HG03457 (cell line): ENCODE data around the gene GNG13.
"Not testable (repeated sequence)": the region's sequence is repeated elsewhere in the genome, so short reads cannot be mapped to it uniquely, and the experiment has no call there.

Experiments used
- ATAC-seq: cut with Tn5 transposase; IDR thresholded peaks from one replicate; pipeline ENCODE4 v1.9.1; 2021; ENCODE audit warnings: moderate number of reproducible peaks; ENCODE audit not compliant: unreplicated experiment

GNG13 gene, protein sequence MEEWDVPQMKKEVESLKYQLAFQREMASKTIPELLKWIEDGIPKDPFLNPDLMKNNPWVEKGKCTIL

DNA sequence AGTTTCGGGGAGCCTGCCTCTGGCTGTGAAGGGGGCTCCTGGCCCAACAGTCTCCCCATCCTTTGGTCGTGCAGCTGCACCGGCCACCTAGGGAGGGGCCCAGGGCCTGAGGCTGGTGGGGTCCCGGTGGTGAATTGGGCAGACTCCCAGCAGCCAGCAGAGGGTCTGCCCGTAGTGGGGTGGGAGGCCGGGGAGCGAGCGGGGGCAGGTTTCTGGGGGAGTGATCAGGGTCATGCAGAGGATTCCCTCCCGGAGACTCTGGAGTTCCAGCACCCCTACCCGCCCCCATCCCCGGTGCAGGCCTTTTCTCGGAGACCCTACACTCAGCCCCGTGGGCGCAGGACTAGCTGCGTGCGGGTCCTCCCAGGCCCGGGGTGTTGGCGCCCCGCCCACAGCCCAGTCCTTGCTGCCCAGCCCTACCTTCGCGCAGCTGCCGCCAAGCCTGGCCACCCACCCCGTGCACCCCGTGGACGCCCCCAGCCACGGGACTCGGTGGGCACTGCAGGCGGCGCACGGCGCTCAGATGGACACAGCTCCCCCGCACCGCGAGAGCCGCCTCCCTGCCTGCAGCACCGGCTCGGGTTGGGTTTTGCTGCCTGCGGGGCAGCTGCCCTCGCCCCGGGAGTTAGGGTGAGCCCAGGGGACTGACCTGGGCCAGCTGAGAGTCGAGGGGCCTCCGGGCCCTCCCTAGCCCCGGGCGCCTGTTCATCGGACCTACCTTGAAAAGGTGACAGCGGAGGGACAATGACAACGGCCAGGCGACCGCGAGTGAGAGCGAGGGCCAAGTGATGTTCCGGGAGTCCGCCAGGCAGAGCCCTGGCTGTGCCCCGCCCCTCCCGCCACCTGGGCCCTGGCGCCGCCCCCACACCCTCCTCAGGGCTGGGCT lies at the start of gene GNG13:
GNG13 (minus strand) TSS at position 787 of the 886 bp plus-strand sequence. CDS start 1,657 bp downstream, outside the sequence.
- no peak for ATAC-seq

DNA sequence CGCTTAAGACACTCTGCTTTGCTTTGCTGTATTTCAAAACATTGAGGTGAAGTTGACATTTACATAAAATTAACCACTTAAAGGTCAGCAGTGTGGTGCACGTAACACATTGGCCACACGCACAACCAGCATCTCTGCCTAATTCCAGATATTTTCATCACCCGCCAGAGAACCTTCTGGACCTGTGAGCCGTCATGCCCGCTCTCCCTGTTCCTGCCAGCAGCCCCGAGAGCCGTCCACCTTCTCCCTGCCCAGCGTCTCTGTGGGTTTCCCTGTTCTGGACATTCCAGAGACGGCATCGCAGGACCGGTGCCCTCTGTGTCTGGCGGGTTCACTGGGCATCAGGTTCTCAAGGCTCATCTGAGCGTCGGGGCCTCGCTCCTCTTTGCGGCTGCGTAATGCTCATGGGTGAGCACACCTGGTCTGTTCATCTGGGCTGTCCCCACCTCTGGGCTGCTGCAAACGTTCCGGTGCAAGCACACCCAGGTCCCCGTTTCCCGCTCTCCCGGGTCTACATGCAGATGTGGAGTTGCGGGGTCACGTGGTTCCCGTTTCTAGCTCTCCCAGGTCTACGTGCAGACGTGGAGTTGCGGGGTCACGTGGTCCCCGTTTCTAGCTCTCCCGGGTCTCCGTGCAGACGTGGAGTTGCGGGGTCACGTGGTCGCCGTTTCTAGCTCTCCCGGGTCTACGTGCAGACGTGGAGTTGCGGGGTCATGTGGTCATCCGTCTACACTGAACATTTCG lies 48.1 kb upstream of the GNG13 start:
- no peak for ATAC-seq

DNA sequence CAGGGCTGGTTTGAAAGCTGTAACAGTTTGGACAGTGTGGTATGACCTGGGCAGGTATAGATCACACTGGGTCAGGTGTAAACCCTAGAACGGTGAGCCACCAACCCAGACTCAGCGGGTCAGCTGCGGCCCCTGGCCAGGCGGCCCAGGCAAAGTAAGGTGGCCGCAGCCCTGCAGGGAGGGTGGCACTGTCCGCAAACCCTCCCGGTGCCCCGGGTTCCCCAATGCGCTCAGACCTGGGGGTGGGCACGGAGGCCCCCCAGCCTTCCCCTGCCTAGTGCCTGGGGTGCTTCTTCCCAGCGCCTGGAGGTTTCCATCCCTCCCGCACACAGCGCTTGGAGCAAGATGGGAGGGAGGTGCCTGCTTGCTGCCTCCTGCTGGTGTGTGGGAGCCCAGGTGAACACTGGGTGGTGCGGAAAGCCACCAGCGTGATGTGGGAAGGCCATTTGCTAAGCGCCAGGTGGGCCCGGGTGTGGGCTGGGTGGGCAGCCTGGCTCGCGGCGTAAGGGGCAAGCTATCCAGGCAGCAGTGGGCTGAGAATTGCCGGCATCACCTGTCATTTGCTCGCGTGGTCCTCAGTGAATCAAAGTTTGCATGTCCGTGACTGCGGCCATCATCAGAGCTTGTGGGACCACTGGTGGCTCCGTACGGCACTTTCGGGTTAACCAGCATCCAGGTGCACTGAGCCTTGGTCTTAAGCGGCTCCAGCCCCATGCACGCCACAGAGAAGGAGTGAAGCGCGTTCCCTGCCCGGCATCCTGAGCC lies 47.3 kb upstream of the GNG13 start:
- ATAC-seq, result no peak

DNA sequence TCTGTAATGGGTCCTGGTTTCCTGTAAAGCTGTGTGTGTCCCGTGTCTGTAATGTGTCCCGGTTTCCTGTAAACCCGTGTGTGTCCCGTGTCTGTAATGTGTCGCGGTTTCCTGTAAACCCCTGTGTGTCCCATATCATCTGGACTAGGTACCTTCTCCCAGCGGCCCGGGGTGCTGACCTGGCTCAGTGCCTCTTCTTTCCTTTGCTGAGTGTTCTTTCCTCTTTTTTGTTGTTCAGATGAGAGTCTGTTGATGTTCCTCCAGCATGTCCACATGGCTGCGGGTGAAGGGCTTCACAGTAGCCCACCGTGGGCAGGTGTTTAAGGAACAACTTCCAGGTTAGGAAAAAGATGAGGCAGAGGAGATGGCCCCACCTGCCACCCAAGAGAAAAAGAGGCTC lies 46.6 kb upstream of the GNG13 start:
- no peak for ATAC-seq

DNA sequence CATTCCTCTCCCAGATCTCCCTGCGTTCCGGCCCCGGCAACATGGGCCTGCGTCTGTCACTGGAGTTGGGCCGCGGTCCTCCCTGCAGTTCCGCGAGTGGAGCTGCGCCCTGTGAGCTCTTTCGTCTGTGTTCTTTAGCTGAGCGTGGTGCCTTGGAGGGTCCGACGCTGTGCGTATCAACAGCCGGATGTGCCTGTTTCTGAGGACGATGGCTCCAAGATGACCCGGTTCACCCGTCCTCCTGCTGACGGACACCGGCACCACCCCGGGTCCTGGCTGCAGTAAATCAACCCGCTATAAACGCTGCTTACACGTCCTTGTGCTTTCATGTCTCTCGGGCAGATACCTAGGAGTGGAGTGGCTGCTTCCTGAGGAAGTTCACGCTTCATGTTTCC lies 44.8 kb upstream of the GNG13 start:
- no peak for ATAC-seq

DNA sequence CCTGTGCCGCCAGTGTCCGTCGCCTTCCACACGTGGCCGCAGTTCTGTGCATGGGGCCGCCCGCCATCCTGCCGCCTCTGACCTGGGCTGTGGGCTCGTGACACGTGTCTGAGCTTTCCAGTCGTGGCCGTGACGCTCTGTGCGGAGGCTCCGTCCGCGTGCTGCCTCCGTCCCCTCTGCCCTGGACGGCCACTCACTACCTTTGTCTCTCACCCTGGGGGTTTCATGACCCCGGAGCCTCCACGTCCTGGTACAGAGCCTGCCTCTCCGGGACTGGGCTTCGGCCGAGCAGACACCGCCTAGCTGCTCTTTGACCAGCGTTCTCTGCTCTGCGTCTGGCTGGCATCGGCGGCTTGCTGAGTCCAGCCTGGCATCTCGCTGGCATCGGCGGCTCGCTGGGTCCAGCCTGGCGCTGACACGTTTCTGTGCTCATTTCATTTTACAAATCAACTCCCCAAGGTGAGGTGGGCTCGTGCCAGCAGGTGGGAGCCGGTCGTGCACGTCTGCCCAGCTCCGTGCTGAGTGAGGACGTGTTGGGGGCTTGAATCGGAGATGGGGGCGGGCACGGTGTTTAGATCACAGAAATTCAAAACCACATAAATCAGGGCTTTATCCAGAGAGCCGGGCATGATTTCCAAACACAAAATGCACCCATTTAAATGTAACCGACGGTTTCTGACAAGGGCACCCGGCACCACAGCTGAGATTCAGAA lies 44.3 kb upstream of the GNG13 start:
- no peak for ATAC-seq

DNA sequence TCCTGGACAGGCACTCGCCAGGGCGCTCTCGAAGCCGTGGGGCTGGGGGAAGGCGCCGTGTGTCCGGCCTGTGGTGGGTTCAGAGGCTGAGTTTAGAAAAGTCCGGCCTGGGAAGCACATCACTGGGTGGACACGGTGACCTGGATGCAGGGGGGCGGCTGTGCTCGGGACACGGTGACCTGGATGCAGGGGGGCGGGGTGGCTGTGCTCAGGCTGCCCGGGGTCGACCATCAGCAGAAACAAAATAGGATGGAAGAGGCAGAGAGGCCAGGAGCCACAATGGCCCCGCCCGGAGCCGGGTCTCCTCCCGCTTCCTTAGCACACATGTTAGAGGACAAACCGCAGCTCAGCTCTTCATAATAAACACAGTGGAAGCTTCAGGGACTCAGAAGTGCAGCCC lies 43.2 kb upstream of the GNG13 start:
- no peak for ATAC-seq

DNA sequence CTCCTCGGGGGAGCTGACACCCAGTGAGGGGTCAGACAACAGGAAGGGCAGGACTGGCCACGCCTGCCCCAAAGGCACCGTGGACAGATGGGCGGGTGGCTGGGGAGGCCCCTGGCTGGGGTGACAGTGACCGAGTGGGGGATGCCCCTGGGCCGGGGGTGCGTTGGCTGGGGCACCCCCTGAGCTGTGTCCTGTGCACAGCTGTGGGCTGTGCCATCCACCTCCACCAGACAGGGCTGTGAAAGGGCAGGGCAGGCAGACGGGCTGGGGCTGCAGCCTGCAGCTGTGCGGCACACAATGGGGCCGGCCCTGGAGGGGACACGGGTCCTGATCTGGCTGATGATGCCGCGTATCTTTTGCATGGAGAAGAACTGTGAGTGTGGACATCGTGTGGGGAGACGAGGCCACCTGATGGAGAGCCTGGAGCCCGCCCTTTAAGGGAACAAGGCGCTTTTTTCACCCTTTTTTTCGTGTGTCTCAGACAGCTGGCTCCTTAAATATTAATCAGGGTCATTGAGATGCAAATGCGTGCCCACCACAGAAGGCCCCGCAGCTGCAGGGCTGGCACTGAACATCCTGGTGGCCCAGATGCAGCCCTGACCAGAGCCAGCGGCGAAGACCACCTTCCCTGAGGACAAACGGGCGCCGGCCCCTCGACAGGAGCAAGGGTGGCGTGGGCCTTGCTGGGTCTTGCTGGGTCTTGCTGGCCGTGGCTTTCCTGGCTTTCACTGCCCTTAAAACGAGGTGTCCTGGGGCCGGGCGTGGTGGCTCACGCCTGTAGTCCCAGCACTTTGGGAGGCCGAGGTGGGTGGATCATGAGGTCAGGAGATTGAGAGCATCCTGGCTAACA lies 42.4 kb upstream of the GNG13 start:
- no peak for ATAC-seq

DNA sequence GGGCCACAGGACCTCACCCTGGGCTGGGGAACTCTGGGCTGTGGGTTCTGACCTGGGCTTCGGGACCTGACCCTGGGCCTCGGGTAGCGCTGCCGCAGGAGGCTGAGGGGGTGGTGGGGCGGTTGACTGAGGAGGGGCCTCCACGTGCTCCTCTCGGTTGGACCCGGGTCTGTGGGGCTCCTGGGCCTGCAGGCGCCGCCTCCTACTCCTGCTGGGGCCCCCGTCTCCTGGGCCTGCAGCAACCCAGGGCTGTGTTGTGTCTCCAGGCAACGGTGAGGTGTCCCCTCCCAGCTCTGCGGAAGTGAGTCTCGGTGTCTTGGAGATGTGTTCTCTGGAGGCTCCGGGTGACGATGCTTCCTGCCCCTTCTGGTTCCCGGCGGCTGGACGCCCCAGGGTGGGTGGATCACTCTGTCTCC lies 41.5 kb upstream of the GNG13 start:
- ATAC-seq, result no peak

DNA sequence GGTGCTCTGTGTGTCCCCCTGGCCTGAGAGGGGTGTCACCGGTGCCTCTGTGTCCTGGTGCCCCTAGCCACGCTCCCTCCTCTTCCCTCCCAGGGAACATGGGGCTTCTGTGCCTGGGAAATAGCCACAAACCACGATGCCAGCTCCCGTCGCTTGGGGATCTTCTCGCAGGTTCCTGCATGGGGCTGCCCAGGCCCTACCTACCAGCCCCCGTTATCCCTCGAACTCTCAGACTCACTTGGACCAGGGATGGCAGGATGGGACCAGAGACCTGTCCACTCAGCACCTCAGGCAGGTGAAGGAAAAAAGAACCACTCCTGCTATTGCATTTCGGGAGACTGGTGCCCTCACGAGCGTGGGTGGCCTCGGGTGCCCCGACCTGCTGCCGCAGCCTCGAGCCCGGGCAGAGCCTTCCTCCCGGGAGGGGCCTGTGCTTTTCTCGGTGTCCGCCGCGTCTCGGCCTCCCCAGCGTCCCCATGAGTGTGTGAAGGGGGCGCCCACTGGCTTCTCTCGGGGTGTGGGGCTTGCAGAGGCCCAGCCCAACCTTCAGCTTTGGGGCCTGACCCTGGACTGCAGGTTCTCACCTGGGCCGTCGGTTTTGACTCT lies 41.0 kb upstream of the GNG13 start:
- no peak for ATAC-seq

DNA sequence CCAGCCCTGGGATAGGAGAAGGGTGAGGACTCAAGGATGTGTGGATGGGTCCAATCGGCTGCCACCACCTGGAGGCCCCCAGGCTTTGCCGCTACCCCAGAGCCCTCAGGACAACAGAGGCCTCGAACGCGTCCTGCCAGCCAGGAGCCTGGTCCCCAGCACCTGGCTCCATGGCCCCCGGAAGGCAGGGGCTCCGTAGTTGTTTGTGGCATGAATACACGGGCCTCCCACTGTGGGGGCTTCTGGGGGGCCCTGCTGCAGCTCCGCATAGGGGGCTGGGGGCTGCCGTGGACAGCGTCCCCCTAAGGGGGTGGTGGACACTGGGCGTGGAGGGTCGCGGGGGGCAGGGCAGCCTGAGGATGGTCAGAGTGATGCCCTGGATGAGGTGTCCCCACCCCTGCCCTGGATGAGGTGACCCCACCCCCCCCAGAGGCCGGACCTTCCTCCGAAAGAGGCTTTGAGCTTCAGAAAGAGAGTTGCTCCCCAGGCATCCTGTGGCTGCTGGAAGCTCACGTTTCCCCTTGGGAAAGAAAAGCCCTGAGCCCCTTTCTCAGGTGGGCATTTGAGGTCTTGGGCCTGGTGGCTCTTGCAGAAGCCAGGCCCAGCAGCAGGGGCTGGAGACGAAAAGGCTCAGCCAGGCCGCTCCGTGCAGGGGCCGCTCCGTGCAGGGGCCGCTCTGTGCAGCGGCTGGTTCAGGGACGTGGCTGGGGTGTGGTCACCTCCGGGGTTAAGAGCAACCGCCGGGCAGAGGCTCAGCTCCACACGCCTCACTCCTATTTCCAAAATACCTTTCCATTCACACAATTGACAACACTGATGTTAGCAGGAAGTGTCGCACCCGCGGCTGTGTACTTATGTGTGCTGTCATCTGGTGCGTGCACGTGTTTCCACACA lies 40.3 kb upstream of the GNG13 start:
- ATAC-seq, result no peak

DNA sequence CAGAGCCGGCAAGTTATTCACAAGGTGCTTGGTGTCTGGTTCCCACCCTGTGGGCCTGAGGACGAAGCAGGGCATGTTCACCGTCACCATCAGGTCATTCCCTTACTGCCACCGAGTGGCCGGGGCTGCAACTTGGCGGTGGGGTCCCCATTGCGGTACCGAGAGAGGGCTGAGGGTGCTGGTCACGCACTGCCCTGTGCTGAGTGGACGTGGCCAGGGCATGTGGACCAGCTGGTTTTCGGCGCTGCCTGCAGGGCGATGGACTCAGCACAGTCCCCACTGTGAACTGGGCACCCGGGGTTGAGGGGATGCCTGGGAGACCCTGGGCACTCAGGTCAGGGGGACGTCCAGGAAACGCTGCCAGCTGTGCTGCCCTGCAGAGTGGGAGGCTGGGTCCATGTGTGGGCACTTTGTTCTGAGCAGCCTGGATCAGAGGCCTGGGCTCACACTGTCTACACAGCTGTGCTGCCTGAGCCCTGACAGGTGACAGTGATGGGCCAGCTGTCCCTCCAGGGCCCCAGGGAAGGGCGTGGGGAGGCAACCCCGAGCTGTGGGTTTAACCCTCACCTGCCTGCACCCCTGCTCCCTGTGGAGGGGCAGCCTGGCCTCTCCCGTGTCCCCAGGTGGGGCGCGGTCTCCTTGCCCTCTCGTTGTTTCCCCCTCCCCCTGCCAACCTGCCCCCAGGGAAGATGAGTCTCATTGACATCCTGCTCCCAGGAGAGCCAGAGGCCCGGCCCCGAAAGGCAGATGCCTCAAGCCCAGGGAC lies 39.3 kb upstream of the GNG13 start:
- ATAC-seq, result no peak

DNA sequence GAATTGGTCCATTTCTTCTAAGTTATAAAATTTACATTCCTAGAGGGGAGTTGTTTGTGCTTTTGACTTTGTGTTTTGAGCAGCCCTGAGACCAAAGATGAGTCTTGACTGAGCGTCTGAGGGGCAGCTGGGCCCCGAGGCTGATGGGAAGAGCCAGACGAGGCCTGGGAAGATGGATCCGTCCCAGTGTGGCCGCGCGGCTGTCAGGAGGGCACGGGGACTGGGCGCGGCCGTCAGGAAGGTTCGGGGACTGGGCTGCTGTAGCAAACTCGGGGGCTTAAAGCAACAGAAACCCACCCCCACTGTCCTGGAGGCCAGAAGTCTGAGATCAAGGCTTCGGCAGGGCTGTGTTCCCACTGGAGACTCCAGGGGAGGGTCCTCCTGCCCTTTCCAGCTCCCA lies 38.2 kb upstream of the GNG13 start:
- ATAC-seq, result no peak

DNA sequence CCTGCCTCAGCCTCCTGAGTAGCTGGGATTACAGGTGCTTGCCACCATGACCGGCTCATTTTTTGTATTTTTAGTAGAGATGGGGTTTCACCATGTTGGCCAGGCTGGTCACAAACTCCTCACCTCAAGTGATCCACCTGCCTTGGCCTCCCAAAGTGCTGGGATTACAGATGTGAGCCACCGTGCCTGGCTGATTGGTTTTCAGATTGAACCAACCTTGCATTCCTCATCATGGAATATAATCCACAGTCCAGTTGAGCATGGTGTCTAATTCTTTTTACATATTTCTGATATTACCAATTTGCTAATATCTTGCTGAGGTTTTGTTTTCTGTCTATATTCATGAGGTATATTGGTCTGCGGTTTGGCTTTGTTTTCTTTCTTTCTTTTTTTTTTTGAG lies 36.3 kb upstream of the GNG13 start:
- not testable (repeated sequence) for ATAC-seq

DNA sequence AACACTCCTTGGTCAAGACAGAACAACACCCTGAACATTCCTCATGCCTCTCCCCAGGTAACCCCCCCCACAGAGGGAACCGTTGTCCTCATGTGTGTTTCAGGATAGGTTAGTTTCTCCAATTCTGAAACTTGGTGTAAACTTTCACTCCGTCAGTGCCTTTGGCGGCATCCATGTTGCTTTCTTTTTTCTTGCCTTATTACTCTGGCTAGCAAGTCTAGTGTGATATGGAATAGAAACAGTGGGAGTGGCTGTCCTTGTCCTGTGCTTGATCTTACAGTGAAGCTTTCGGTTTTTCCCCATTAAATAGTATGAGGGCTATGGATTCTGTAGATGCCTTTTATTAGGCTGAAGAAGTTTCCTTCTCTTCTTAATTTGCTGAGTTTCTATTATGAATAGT lies 35.7 kb upstream of the GNG13 start:
- no peak for ATAC-seq

DNA sequence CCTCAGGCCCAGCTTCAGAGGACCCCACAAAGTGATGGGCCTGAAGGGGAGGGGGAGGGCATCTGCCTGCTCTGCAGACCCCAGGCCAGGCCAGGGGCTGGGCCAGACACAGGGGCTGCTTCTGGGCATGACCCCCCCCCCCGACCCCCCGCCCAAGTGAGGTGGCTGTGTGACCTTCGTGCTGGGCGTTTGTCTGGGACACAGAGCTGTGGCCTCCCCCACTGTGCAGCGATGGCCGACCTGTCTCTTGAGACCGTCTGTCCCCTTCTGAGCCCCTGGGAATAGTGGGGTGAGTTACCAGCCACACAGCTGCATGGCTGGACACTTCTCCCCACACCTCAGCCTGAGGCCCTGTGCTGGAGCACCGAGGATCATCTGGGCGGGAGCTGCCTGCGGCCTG lies 34.8 kb upstream of the GNG13 start:
- no peak for ATAC-seq

DNA sequence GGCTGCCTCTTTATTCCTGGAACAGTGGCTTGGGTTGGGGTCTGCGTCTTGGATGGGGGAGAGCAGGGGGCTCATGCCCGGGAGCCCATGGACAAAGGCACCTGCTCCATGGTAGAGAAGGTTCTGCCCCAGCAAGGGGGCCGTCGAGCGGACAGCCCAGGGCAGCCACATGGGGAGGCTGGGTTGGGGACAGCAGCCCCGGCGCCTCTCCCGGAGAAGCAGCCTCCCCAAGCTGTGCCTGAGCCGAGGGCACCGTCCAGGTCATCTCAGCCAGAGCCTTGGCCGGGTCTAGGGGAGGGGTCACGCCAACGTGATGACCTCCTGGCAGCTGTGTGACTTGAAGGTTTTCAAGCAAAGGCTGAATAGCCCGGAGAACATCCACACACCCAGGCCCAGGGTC lies 32.9 kb upstream of the GNG13 start:
- ATAC-seq, result no peak
